Measurements from ENCODE around the gene CCDC117.

Gene CCDC117

DNA sequence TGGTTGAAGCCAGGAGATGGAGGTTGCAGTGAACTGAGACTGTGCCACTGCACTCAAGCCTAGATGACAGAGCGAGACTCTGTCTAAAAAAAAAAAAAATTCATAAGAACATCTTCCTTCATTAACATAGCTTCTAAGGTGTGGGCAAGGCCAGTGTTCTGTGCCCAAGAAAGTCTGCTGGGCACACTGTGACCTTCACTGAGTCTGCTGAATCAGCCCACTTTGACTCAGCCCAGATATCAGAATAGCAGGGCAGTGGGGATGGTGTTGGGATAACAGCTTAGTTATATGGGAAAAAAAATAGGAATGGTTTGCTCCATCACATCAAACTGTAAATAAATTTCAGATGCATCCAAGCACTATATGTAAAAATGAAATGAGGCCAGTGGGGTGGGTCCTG is 60.2 kb downstream of the CCDC117 start:
- no peak for DNase-seq

DNA sequence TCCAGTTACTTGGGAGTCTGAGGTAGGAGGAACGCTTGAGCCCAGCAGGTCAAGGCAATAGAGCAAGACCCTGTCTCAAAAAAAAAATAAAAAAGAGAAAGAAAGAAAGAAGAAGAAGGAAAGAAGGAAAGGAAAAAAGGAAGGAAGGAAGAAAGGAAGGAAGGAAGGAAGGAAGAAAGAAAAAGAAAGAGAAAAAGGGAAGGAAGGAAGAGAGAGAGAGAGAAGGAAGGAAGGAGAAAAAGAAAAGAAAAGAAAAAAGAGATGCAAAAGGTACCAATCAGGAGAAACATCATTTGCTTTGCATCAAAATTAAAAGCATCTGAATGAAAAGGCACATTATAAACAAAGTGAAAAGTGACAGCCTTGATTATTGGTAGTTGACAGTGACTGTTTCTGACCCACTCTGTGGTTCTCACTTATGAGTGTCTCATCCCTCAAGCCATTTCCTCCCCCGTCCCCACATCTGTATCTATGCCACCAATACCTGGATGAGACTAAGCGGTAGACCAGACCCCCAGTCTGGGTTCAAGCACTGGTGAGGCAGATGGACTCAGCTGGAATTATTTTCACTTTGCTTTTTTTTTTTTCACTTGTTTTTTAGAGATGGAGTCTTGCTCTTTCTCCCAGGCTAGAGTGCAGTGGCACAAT is 60.9 kb downstream of the CCDC117 start:
- no peak for DNase-seq

DNA sequence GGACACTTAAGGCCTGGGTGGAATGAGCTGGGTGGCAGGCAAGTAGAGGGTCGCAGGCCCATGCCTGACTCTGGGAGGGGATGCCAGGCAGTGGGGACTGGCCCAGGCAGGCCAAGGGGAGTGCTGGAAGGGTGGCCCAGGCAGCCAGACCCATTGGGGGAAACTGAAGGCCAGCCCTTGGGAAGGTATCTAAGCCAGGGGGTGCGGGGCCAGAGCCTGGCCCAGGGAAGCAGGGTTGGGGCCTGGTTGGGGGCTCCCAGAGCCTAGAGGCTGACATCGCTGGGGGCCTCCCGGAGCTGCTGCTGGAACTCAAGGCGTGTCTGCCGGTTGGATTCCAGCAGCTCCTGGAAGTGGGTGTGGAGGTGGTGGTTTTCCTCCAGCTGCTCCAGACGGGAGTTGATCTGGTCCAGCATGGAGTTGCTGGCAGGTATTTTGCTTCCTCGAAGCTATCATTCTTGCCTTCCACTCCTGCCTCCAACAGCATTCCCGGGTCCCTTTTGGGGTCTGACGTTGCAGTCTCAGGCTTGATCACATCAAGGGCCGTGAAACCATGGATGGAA is 63.2 kb downstream of the CCDC117 start:
- no peak for DNase-seq

DNA sequence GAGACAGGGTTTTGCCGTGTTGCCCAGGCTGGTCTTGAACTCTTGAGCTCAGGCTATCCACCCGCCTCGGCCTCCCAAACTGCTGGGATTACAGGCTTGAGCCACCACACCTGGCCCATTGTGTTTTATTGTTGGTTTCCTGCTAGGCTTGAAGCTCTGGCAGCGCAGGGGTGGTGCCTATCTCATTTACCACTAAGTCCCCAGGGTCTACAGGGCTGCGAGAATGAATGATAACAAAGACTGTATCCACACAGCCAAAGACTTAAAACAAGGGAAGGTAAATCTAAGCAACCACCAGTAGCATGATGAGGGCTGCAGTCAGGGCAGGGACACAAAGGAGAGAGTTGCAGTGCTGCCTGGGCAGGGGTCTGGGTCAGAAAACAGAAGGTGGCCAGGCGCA is 65.1 kb downstream of the CCDC117 start:
- no peak for DNase-seq

Data from activated gamma-delta T cell treated with Interleukin-2 at 50 U/mL for 16 hours (primary cell).